ENCODE results near the gene CTNNBL1. TPM values are rescaled to one million over a fixed set of nuclear protein-coding genes. Genes with fewer than 3 reads are reported as not detected.
A peak's percentile ranks its signal among the peaks of the same experiment; 100 is the strongest.

Gene CTNNBL1
- total RNA-seq, 1 experiment from 2014 or later, result 45.2 TPM

GRCh38 chr20:37902504-37903313 is 208.9 kb downstream of the CTNNBL1 start, which contains the start of gene VSTM2L:
Gene VSTM2L (plus strand): TSS chr20:37903127. CDS start chr20:37903351, 224 bp downstream.
- peak within 1 kb of the TSS; percentile 86 for H3K4me3 Mint-ChIP-seq (ENCODE audit: unreplicated experiment)
- peak; percentile 63 for DNase-seq (ENCODE audit: unreplicated experiment)
- intact Hi-C loops (cut with micrococcal nuclease), result loop anchor here (1.0 to 5.0 kb wide), 4 partner anchors 91 to 320 kb away; no protein-coding TSS in a partner anchor
- POLR2A ChIA-PET, result interaction anchor here (0.9 kb wide), 2 partner anchors 9 to 92 kb away, joined by 3 to 4 read pairs; no protein-coding TSS in a partner anchor
- TF ChIP-seq CTCF (IDR thresholded peaks at IDR 0.05; ENCODE audit: unreplicated experiment), result no peak
- peaks cover 41% of the 10 kb centered on the region for H3K4me1 Mint-ChIP-seq (ENCODE audit: insufficient read depth, unreplicated experiment)
- BruUV-seq (replicated peaks), result no TSS peak
- H3K27ac Mint-ChIP-seq (ENCODE audit: low read depth, unreplicated experiment), result no peak within 1 kb of the TSS
- CTCF ChIA-PET, result interaction anchor here (0.7 to 4.3 kb wide), 7 partner anchors 9 to 515 kb away, joined by 3 to 25 read pairs (median 3); no protein-coding TSS in a partner anchor
- H3K36me3 Mint-ChIP-seq (ENCODE audit: insufficient read depth, unreplicated experiment), result peaks cover 8% of the 10 kb centered on the region
- H3K9me3 Mint-ChIP-seq (ENCODE audit: unreplicated experiment), result no peaks in the 10 kb centered on the region
- H3K27me3 Mint-ChIP-seq (ENCODE audit: insufficient read depth, unreplicated experiment), result no peaks in the 10 kb centered on the region

- TF ChIP-seq CTCF (IDR thresholded peaks at IDR 0.05; ENCODE audit: unreplicated experiment), result peak; percentile 62
- Mint-ChIP-seq H3K27me3 (ENCODE audit: insufficient read depth, unreplicated experiment) (no peaks in the 10 kb centered on the region), H3K36me3 (ENCODE audit: insufficient read depth, unreplicated experiment) (peaks cover 11% of the 10 kb centered on the region), H3K4me3 (ENCODE audit: unreplicated experiment) (peak overlapping the region; percentile 86), H3K27ac (ENCODE audit: low read depth, unreplicated experiment) (no peak overlapping the region), H3K9me3 (ENCODE audit: unreplicated experiment) (no peaks in the 10 kb centered on the region), H3K4me1 (ENCODE audit: insufficient read depth, unreplicated experiment) (peaks cover 48% of the 10 kb centered on the region)
- ChIA-PET POLR2A (interaction anchor here (0.9 kb wide), 1 partner anchor 91 kb away, joined by 3 read pairs; no protein-coding TSS in a partner anchor), CTCF (interaction anchor here (0.7 to 4.3 kb wide), 2 partner anchors 90 to 516 kb away, joined by 3 to 25 read pairs; no protein-coding TSS in a partner anchor)
- DNase-seq (ENCODE audit: unreplicated experiment), result no peak
- intact Hi-C loops (cut with micrococcal nuclease), result loop anchor here (2.0 to 5.0 kb wide), 2 partner anchors 139 to 153 kb away; no protein-coding TSS in a partner anchor
- no TSS peak for BruUV-seq (replicated peaks)
These were observed 209.6 kb downstream of the CTNNBL1 start for GRCh38 chr20:37903317-37904007.

GRCh38 chr20:37904008-37904642 is 210.3 kb downstream of the CTNNBL1 start:
- ChIA-PET CTCF (no interaction called here), POLR2A (no interaction called here)
- Mint-ChIP-seq H3K4me3 (ENCODE audit: unreplicated experiment) (peak overlapping the region; percentile 86), H3K9me3 (ENCODE audit: unreplicated experiment) (no peaks in the 10 kb centered on the region), H3K4me1 (ENCODE audit: insufficient read depth, unreplicated experiment) (peaks cover 52% of the 10 kb centered on the region), H3K27ac (ENCODE audit: low read depth, unreplicated experiment) (no peak overlapping the region), H3K36me3 (ENCODE audit: insufficient read depth, unreplicated experiment) (peaks cover 11% of the 10 kb centered on the region), H3K27me3 (ENCODE audit: insufficient read depth, unreplicated experiment) (no peaks in the 10 kb centered on the region)
- intact Hi-C loops (cut with micrococcal nuclease), result loop anchor here (5.0 kb wide), 1 partner anchor 138 kb away; no protein-coding TSS in a partner anchor
- DNase-seq (ENCODE audit: unreplicated experiment), result no peak
- BruUV-seq (replicated peaks), result no TSS peak
- no peak for TF ChIP-seq CTCF (IDR thresholded peaks at IDR 0.05; ENCODE audit: unreplicated experiment)
